GM21619 (cell line): ENCODE measurements around the gene LMX1B.

Experiments used
- ATAC-seq: cut with Tn5 transposase; IDR thresholded peaks from one replicate; pipeline ENCODE4 v1.9.1; 2021; ENCODE audit not compliant: unreplicated experiment

LMX1B gene

GRCh38 chr9:126617003-126617822 is 3.5 kb downstream of the LMX1B start:
- ATAC-seq: no peak

DNA sequence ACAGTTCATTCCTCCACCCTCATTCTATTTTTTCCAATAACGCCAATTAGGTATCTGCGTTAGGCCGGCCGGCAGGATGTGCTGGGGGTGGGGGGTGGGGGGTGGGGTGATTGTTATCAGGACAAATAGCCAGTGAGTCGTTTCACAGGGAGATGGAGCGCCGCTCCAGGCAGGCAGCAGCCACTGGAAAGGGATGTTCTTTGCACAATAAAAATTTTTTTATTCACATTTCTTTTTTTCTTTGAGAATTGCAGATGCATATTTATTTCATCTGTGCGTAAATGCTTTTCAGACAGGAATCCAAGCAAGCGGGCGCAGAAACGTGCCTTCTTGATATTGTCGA is 4.1 kb downstream of the LMX1B start:
- no peak for ATAC-seq

GRCh38 chr9:126618190-126618584 is 4.5 kb downstream of the LMX1B start:
- no peak for ATAC-seq

- no peak for ATAC-seq
Measured at GRCh38 chr9:126618585-126619360, 5.0 kb downstream of the LMX1B start.

DNA sequence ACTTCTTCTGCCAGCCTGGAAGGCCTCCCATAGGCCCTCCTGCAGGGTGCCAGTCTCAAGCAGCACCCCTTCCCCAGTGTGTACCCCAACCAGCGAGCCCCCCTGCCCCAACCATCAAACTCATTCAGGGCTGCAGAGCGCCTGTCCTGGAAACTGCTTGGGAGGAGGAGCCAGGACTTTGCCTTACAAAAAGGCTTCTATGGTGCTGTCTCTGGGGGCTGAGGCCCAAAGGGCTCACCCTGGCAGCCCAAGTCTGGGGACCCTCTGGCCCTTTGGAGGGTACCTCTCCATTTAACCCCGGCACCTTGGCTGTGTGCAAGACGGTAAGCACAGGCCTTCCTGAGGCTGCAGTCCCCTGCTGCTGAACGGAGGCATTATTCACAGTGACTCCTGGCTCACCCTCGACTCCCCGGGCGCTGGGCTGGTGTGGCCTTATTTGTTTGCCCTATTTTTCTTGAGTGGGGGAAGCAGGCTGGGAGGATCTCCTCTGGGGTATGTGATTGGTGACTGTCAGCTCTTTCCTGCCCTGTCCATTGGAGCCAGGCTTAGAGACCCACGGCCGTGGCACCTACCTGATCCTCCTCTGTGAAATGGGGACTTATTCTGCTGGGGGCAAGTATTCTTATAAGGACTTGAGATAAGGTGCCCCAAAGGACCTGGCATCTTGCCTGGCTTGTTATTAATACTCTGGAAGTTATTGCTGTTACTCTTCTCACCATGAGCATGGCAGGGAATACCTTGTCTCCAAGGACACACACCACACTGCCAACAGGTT is 5.8 kb downstream of the LMX1B start:
- no peak for ATAC-seq

GRCh38 chr9:126620478-126620877 is 6.8 kb downstream of the LMX1B start:
- ATAC-seq: no peak

- ATAC-seq: no peak
Measured at GRCh38 chr9:126621061-126621918, 7.6 kb downstream of the LMX1B start.

DNA sequence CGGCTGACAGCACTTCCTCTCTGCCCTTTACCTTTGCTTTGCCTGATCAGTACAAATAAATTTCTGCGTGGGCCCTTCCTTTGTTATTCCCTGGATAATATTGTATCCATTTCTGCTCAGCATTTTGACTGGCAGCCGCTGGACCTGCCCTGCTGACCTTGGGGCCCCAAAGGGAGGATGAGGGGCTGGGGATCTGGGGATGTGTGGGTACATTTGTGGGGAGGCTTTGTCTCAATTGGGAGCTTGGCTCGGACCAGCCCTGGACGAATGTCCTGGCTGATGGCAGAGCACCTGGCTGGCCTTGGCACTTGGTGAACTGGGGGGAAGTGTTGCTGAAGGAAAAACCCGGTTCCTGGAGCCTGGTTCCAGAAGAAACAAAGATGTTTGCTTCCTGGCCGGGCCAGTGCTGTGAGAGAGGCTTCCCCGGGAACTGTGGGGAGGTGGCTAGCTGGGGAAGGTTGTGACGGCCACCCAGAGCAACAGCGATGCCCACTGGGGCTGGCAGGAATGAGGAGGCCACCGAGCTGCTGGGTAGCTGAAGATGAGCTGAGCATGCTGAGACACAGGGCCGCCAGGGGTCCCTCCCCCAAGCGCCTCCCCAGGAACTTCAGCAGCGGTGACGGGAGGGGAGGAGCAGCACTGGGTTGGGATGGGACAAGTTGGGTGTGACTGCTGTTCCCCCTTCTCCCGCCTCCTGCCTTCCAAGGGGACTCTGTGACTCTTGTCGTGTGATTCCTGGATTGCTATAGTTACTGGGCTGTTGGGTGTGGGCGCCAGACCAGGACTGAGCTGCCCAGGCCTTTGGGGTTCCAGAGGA is 8.4 kb downstream of the LMX1B start:
- no peak for ATAC-seq

DNA sequence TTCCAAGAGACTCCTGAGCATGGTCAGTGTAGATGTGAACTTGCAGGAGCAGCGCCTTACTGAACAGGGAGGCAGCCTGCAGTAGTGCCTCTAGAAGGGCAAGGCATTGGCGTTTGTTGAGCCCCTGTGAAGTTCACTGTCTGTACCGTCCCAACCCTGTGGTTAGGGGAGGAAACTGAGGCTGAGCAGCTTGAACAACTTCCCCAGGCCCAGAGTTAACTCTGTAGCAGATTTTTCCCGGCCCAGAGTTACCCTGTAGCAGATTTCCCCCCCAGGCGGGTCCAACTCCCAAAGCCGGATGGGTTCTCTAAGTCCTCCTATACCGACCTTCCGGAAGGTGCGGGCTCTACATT is 9.6 kb downstream of the LMX1B start:
- ATAC-seq: no peak

- no peak for ATAC-seq
Measured at GRCh38 chr9:126623667-126624478, 10.1 kb downstream of the LMX1B start.

DNA sequence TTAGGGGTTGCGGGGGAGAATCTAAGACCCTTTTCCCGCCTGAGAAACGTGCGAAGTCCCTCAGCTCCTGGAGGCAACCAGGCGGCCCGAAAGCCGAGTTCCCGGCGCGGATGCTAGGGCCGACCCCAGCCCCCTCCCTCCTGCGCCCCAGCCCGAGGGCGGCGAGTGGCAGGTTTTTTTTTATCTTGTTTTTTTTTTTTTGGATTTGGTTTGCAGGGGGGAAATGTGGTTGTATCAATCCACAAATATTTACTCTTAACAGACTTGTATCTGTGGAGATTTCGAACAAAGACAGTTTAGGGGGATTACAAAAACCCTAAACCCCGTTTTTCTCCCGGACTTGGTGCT is 10.7 kb downstream of the LMX1B start:
- ATAC-seq: no peak

DNA sequence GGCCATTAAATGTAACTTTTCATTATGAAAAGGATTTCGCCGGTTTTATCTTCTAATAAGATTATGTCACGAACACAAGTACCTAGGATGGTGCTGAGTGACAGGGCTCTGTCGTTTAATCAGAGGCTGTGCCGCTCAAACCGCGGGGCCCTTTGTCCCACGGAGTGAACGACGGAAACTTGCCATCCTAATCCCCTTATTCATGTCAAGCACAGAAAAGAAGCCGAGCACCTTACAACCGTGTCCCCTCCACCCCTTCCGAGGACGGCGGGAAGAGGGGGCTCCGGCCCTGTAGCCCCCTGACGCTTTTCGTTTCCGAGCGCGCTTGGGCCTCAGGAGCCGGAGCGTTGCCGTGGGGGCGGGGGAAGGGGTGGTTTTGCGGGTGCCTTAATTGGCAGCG is 11.2 kb downstream of the LMX1B start:
- no peak for ATAC-seq

DNA sequence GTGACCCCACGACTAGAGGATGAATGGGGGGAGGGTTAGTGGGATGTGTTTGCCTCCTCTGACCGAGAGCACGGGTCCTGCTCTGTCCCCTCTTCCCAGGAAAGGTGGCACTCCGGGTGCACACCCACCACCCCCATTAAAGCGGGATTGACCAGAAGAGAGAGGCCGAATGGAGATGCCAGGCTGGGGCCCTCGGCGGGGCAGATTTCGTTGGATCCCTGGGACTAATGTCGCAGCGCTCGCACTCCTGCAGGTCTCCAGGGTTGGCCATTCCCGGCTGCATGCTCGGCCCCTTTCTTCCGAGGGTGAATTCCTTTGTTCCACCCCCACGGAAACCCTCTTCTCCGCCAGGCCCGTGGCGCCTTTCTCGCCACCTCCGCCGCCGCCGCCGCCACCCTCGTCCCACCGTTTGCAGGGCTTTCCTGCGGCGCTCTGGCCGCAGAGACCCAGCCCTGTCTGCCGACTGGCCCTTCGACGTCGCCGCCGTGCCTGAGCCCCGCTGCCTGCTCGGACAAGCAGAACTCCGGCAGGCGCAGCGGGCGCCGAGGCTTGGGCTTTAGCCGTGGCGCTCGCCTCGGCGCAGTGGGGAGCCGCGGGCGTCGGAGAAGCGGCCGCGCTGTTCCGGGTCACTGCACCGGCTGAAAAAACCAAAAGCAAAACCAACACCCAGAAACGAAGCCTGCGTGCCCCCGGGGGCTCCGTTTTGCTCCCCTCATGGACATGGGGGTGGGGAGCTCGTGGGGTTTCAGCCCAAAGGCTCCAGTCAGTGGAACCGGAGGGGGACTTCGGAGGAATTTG is 11.8 kb downstream of the LMX1B start:
- ATAC-seq: no peak

GRCh38 chr9:126626127-126626925 is 12.6 kb downstream of the LMX1B start:
- no peak for ATAC-seq

GRCh38 chr9:126626926-126627233 is 13.2 kb downstream of the LMX1B start:
- no peak for ATAC-seq

DNA sequence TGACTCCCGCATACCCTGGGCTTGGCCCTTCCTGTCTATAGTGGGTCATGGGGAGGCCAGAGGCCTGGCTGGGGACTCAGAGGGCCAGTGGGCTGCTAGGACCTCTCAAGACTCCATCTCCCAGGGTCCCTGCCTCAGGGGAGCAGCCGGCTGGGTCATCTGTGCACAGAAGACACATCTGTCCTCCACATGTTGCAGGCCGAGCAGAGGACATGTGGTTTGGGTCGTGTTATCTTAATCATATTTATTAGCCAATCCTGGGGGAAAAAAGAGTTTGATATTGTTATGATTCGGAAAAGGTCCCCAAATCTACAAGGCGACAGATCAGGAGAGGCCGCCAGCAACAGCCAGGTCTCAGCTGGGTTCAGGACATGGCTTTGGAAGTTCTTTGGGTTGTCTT is 14.4 kb downstream of the LMX1B start:
- ATAC-seq: no peak

DNA sequence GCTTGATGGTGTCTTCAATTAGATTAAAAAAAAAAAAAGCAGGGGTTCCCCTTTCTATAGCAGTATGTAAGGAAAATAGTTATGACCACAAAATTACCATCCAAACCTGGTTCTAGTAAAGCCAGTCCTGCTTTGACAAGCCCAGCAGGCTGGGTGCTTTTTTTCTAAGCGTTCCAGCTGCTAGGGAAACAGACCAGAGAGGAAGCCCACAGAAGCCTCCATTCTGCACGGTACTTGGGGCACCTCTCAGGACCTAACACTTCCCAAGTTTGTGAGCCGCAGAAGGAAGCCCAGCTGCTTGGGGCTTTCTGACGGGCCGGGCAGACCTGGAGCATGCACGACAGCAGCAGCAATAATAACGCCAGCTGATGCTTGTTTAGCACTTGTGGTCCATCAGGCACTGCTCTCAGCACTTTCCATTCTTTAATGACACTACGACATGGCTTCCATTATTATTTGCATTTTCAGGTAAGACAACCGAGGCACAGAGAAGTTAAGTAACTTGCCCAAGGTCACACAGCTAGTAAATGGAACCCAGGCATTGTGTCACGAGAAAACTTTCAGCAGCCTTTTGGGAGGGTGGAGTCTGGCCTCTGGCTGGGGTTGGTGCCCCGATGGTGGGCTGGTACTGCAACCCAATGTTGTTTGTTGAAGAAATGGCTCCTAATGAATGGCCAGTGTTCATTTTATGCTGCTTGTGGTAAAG is 15.4 kb downstream of the LMX1B start:
- no peak for ATAC-seq
